ENCODE measurements around the gene TTN. TPM values are rescaled to one million over a fixed set of nuclear protein-coding genes. Genes with fewer than 3 reads are reported as not detected.

Gene TTN
- polyA plus RNA-seq, 3 donors, result under 0.01 to 0.12 (median 0.08) TPM

DNA sequence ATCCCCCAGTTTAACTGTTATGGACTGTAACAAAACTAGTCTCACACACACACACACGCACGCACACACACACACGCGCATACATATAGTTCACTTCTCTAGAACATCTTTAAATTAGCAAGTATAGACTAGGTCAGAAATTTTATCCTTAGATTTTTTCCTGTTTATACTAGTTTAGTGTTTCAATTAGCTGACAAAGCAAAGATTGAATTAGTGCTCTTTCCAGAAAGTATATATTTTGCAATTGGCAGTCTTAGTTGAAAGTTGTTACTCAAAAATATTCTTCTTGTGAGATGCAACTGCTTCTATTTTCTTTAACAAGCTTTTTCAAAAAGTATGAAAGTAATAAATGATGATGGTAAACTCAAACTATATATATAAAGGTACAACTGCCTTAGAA lies 304.5 kb downstream of the TTN start:
- H3K36me3 Mint-ChIP-seq, result peaks cover 77 to 79% of the 10 kb centered on the region in 2 donors
- H3K36me3 ChIP-seq (replicated peaks in 1 of 2; ENCODE audit: control insufficient read depth in 1 of 2, insufficient read depth in 2 of 2, low read length in 2 of 2), result peaks cover 82 to 89% of the 10 kb centered on the region in 2 donors
- WGBS (ENCODE audit: insufficient coverage), result no CpG with 5 or more reads among the region's 4 CpGs

DNA sequence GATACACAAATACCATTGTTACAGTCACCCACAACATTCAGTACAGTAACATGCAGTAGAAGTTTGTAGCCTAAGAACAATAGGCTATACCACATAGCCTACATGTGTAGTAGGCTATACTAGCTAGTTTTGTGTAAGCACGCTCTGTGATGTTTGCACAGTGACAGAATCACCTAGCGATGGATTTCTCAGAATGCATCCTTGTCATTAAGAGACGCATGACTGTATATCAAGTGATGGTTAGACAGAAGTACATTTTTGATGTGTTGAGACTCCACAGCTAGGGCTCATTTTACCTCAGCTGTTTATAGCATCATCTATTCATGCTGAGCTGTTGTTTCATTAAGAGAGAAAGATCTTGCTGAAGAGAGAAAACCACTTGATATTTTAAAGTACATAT lies 307.6 kb downstream of the TTN start:
- H3K4me1 Mint-ChIP-seq, result no peaks in the 10 kb centered on the region
- Histone ChIP-seq H3K9ac (ENCODE audit: insufficient read depth, low read length, poor library complexity, severe bottlenecking) (no peak overlapping the region), H3K36me3 (replicated peaks in 1 of 2; ENCODE audit: control insufficient read depth in 1 of 2, insufficient read depth in 2 of 2, low read length in 2 of 2) (peaks cover 96 to 97% of the 10 kb centered on the region in 2 donors), H3K9me3 (replicated peaks in 1 of 2; ENCODE audit: control insufficient read depth in 1 of 2, insufficient read depth in 1 of 2, low read length in 2 of 2) (no peaks in the 10 kb centered on the region), H3K4me1 (ENCODE audit: control insufficient read depth in 1 of 2, insufficient read depth in 2 of 2, low read length in 2 of 2) (no peaks in the 10 kb centered on the region), H4K20me1 (ENCODE audit: insufficient read depth, low read length) (no peaks in the 10 kb centered on the region), H3K27me3 (ENCODE audit: control insufficient read depth in 2 of 2, insufficient read depth in 2 of 2, low read length in 2 of 2) (no peaks in the 10 kb centered on the region), H2AFZ (ENCODE audit: insufficient read depth, low read depth, low read length, poor library complexity, severe bottlenecking) (no peak overlapping the region), H3K27ac (ENCODE audit: low read depth in 1 of 2, low read length in 2 of 2) (no peak overlapping the region), H3K4me2 (replicated peaks; ENCODE audit: extremely low read depth, low read length, poor library complexity, severe bottlenecking) (no peak overlapping the region), H3K4me3 (replicated peaks in 1 of 3; ENCODE audit: low read depth in 2 of 3, low read length in 3 of 3) (no peak overlapping the region), H3K79me2 (ENCODE audit: insufficient read depth, low read length) (no peaks in the 10 kb centered on the region)
- TF ChIP-seq, protein P1, sequence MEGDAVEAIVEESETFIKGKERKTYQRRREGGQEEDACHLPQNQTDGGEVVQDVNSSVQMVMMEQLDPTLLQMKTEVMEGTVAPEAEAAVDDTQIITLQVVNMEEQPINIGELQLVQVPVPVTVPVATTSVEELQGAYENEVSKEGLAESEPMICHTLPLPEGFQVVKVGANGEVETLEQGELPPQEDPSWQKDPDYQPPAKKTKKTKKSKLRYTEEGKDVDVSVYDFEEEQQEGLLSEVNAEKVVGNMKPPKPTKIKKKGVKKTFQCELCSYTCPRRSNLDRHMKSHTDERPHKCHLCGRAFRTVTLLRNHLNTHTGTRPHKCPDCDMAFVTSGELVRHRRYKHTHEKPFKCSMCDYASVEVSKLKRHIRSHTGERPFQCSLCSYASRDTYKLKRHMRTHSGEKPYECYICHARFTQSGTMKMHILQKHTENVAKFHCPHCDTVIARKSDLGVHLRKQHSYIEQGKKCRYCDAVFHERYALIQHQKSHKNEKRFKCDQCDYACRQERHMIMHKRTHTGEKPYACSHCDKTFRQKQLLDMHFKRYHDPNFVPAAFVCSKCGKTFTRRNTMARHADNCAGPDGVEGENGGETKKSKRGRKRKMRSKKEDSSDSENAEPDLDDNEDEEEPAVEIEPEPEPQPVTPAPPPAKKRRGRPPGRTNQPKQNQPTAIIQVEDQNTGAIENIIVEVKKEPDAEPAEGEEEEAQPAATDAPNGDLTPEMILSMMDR (IDR thresholded peaks at IDR 0.05), result no peak
- no peak overlapping the region for H3K4me3 Mint-ChIP-seq
- DNase-seq, result no peak
- 100% methylated on average over 3 of the region's 3 CpGs for WGBS (ENCODE audit: insufficient coverage)
- no peaks in the 10 kb centered on the region for H3K27me3 Mint-ChIP-seq (ENCODE audit: low read depth in 3 of 3)
- intact Hi-C loops (cut with micrococcal nuclease), result no loop called here
- H3K36me3 Mint-ChIP-seq, result peaks cover 86 to 87% of the 10 kb centered on the region in 2 donors
- no peaks in the 10 kb centered on the region for H3K9me3 Mint-ChIP-seq
- H3K27ac Mint-ChIP-seq, result no peak overlapping the region

More for the DNA sequence above, 304.5 kb downstream of the TTN start:
- Mint-ChIP-seq H3K27me3 (ENCODE audit: low read depth in 3 of 3) (no peaks in the 10 kb centered on the region), H3K27ac (no peak overlapping the region), H3K4me1 (no peaks in the 10 kb centered on the region), H3K4me3 (no peak overlapping the region), H3K9me3 (no peaks in the 10 kb centered on the region)
- DNase-seq, result no peak
- H3K9ac ChIP-seq (ENCODE audit: insufficient read depth, low read length, poor library complexity, severe bottlenecking), result no peak overlapping the region
- H3K4me2 ChIP-seq (replicated peaks; ENCODE audit: extremely low read depth, low read length, poor library complexity, severe bottlenecking), result no peak overlapping the region
- no peaks in the 10 kb centered on the region for H4K20me1 ChIP-seq (ENCODE audit: insufficient read depth, low read length)
- no peaks in the 10 kb centered on the region for H3K79me2 ChIP-seq (ENCODE audit: insufficient read depth, low read length)
- H3K9me3 ChIP-seq (replicated peaks in 1 of 2; ENCODE audit: control insufficient read depth in 1 of 2, insufficient read depth in 1 of 2, low read length in 2 of 2), result no peaks in the 10 kb centered on the region
- no peak overlapping the region for H2AFZ ChIP-seq (ENCODE audit: insufficient read depth, low read depth, low read length, poor library complexity, severe bottlenecking)
- intact Hi-C loops (cut with micrococcal nuclease), result no loop called here
- no peak overlapping the region for H3K27ac ChIP-seq (ENCODE audit: low read depth in 1 of 2, low read length in 2 of 2)
- no peaks in the 10 kb centered on the region for H3K27me3 ChIP-seq (ENCODE audit: control insufficient read depth in 2 of 2, insufficient read depth in 2 of 2, low read length in 2 of 2)
- TF ChIP-seq, protein P1 (IDR thresholded peaks at IDR 0.05), result no peak
- no peaks in the 10 kb centered on the region for H3K4me1 ChIP-seq (ENCODE audit: control insufficient read depth in 1 of 2, insufficient read depth in 2 of 2, low read length in 2 of 2)
- no peak overlapping the region for H3K4me3 ChIP-seq (replicated peaks in 1 of 3; ENCODE audit: low read depth in 2 of 3, low read length in 3 of 3)

Measured in CD14-positive monocyte (primary cell).